ENCODE results near the gene AP5Z1.

Gene AP5Z1

GRCh38 chr7:4825081-4825480, 49.7 kb downstream of the AP5Z1 start:
- H3K4me1 ChIP-seq: peaks cover 61% of the 10 kb centered on the region

GRCh38 chr7:4828720-4829383, 53.4 kb downstream of the AP5Z1 start:
- Histone ChIP-seq H3K4me2 (no peak overlapping the region), H3K27me3 (no peaks in the 10 kb centered on the region), H3K4me3 (no peak overlapping the region), H3K27ac (no peak overlapping the region), H4K20me1 (no peaks in the 10 kb centered on the region), H3K9me3 (no peaks in the 10 kb centered on the region), H3K9ac (no peak overlapping the region), H3K4me1 (peaks cover 29% of the 10 kb centered on the region), H3K36me3 (peaks cover 19% of the 10 kb centered on the region)
- no peak for TF ChIP-seq Cebpa-rat (IDR thresholded peaks at IDR 0.05)

More at GRCh38 chr7:4825081-4825480, 49.7 kb downstream of the AP5Z1 start:
- Histone ChIP-seq H3K4me3 (no peak overlapping the region), H3K27me3 (no peaks in the 10 kb centered on the region), H4K20me1 (no peaks in the 10 kb centered on the region), H3K36me3 (peaks cover 7% of the 10 kb centered on the region), H3K9ac (no peak overlapping the region), H3K27ac (0 out of 2 replicates have a peak overlapping the region, but pooled peaks have one; percentile 35), H3K4me2 (peak overlapping the region; percentile 37), H3K9me3 (no peaks in the 10 kb centered on the region)
- no peak for TF ChIP-seq Cebpa-rat (IDR thresholded peaks at IDR 0.05)

GRCh38 chr7:4830176-4830575, 54.8 kb downstream of the AP5Z1 start:
- no peaks in the 10 kb centered on the region for H3K27me3 ChIP-seq
- H3K36me3 ChIP-seq: peaks cover 33% of the 10 kb centered on the region
- no peak overlapping the region; the same call in 1 of the 2 replicates for H3K4me2 ChIP-seq
- H3K4me3 ChIP-seq: no peak overlapping the region
- no peaks in the 10 kb centered on the region for H4K20me1 ChIP-seq
- peaks cover 22% of the 10 kb centered on the region for H3K4me1 ChIP-seq
- no peak overlapping the region for H3K9ac ChIP-seq
- H3K9me3 ChIP-seq: no peaks in the 10 kb centered on the region
- TF ChIP-seq Cebpa-rat (IDR thresholded peaks at IDR 0.05): no peak
- H3K27ac ChIP-seq: no peak overlapping the region

- H3K27me3 ChIP-seq: no peaks in the 10 kb centered on the region
- H3K36me3 ChIP-seq: peaks cover 42% of the 10 kb centered on the region
- no peak overlapping the region for H3K4me3 ChIP-seq
- H3K9ac ChIP-seq: no peak overlapping the region
- H3K4me1 ChIP-seq: peaks cover 30% of the 10 kb centered on the region
- no peak for TF ChIP-seq Cebpa-rat (IDR thresholded peaks at IDR 0.05)
- H3K9me3 ChIP-seq: no peaks in the 10 kb centered on the region
- no peak overlapping the region for H3K27ac ChIP-seq
- H4K20me1 ChIP-seq: peaks cover 10% of the 10 kb centered on the region
- H3K4me2 ChIP-seq: no peak overlapping the region
These were observed 56.5 kb downstream of the AP5Z1 start for GRCh38 chr7:4831723-4832495.

- Histone ChIP-seq H3K4me3 (no peak overlapping the region), H3K9me3 (no peaks in the 10 kb centered on the region), H3K4me1 (peaks cover 38% of the 10 kb centered on the region), H3K4me2 (no peak overlapping the region), H3K9ac (no peak overlapping the region), H4K20me1 (peaks cover 18% of the 10 kb centered on the region), H3K27me3 (no peaks in the 10 kb centered on the region), H3K27ac (no peak overlapping the region), H3K36me3 (peaks cover 42% of the 10 kb centered on the region)
- TF ChIP-seq Cebpa-rat (IDR thresholded peaks at IDR 0.05): no peak
These were observed 57.3 kb downstream of the AP5Z1 start for GRCh38 chr7:4832711-4833110.

- no peak for TF ChIP-seq Cebpa-rat (IDR thresholded peaks at IDR 0.05)
- Histone ChIP-seq H4K20me1 (peaks cover 23% of the 10 kb centered on the region), H3K4me3 (no peak overlapping the region), H3K27me3 (no peaks in the 10 kb centered on the region), H3K36me3 (peaks cover 42% of the 10 kb centered on the region), H3K4me2 (no peak overlapping the region), H3K9ac (peak overlapping the region; percentile 17; the same call in 1 of the 2 replicates), H3K27ac (no peak overlapping the region), H3K4me1 (peaks cover 43% of the 10 kb centered on the region), H3K9me3 (no peaks in the 10 kb centered on the region)
These were observed 57.8 kb downstream of the AP5Z1 start for GRCh38 chr7:4833176-4833575.

GRCh38 chr7:4833691-4834600, 58.5 kb downstream of the AP5Z1 start:
- Histone ChIP-seq H4K20me1 (peaks cover 31% of the 10 kb centered on the region), H3K4me2 (no peak overlapping the region), H3K9ac (peak overlapping the region; percentile 17; the same call in 1 of the 2 replicates), H3K36me3 (peaks cover 42% of the 10 kb centered on the region), H3K9me3 (no peaks in the 10 kb centered on the region), H3K4me3 (no peak overlapping the region), H3K4me1 (peaks cover 50% of the 10 kb centered on the region), H3K27me3 (no peaks in the 10 kb centered on the region), H3K27ac (peak overlapping the region; percentile 22; the same call in 1 of the 2 replicates)
- no peak for TF ChIP-seq Cebpa-rat (IDR thresholded peaks at IDR 0.05)

GRCh38 chr7:4834601-4835397, 59.4 kb downstream of the AP5Z1 start:
- H3K27me3 ChIP-seq: no peaks in the 10 kb centered on the region
- no peaks in the 10 kb centered on the region for H3K9me3 ChIP-seq
- no peak overlapping the region for H3K4me3 ChIP-seq
- no peak for TF ChIP-seq Cebpa-rat (IDR thresholded peaks at IDR 0.05)
- peaks cover 56% of the 10 kb centered on the region for H3K4me1 ChIP-seq
- H4K20me1 ChIP-seq: peaks cover 31% of the 10 kb centered on the region
- H3K9ac ChIP-seq: no peak overlapping the region
- no peak overlapping the region; the same call in 1 of the 2 replicates for H3K27ac ChIP-seq
- H3K4me2 ChIP-seq: no peak overlapping the region
- peaks cover 36% of the 10 kb centered on the region for H3K36me3 ChIP-seq
